ENCODE results near the gene POPDC2.

Gene POPDC2

DNA sequence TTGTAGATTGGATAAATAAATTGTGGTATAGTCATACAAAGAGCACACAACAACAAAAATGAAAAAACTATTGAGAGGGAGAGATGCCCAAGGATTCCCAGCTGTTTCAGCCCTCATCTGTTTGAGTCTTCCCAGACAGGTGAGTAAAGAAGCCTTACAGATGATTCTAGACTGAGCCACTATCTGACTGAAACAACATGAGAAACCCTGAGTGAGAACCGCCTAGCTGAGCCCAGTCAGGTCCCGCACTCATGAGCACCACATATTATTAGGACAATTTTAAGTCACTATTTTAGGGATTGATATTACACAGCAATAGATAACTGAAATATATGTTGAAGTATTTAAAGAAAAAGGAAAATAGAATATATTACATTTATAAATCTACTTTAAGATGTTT lies 19.0 kb downstream of the POPDC2 start:
- H3K4me3 ChIP-seq (ENCODE audit: low read depth, low read length): no peak overlapping the region
- TF ChIP-seq, protein P1, sequence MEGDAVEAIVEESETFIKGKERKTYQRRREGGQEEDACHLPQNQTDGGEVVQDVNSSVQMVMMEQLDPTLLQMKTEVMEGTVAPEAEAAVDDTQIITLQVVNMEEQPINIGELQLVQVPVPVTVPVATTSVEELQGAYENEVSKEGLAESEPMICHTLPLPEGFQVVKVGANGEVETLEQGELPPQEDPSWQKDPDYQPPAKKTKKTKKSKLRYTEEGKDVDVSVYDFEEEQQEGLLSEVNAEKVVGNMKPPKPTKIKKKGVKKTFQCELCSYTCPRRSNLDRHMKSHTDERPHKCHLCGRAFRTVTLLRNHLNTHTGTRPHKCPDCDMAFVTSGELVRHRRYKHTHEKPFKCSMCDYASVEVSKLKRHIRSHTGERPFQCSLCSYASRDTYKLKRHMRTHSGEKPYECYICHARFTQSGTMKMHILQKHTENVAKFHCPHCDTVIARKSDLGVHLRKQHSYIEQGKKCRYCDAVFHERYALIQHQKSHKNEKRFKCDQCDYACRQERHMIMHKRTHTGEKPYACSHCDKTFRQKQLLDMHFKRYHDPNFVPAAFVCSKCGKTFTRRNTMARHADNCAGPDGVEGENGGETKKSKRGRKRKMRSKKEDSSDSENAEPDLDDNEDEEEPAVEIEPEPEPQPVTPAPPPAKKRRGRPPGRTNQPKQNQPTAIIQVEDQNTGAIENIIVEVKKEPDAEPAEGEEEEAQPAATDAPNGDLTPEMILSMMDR (IDR thresholded peaks at IDR 0.05; ENCODE audit: insufficient read depth, low read depth, low read length, missing control alignments): no peak
- DNase-seq (ENCODE audit: low read depth): no peak

DNA sequence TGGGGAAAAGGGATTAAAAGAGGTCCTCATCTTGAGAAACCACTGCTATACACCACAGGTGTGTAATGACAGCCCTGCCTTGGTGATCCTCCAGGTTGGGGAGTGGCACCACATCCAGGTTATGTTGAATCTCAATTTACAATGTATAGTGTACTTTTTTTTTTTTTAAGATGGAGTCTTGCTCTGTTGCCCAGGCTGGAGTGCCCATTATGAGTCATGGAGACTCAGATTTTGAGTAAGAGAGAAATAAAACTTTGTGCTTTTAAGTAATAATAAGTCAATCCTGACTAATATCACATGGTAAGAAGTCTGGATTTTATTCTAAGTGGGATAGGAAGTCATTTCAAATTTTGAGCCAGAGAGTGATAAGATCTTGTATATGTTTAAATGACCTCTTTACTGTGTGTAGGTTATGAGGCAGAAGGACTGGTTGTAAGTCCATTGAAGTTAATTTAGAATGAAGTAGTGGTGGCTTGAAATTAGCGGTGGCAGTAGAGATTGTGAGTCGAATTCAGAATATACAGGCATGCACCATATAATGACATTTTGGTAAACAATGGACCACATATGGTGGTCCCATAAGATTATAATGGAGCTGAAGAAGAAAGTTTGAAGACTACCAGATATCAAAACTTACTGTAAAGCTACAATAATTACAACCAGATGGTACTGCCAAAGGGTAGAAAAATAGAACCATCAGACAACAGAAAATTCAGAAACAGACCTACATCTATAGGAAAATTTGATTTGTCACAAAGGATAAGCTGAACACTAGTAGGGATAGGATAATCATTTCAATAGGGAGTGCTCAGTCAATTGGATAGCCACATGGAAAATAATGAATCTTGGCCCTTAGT lies 20.7 kb downstream of the POPDC2 start:
- TF ChIP-seq, protein P1 (IDR thresholded peaks at IDR 0.05; ENCODE audit: insufficient read depth, low read depth, low read length, missing control alignments): no peak
- DNase-seq (ENCODE audit: low read depth): peak; percentile 57
- H3K4me3 ChIP-seq (ENCODE audit: low read depth, low read length): peak overlapping the region; percentile 31; the same call in 1 of the 2 replicates

DNA sequence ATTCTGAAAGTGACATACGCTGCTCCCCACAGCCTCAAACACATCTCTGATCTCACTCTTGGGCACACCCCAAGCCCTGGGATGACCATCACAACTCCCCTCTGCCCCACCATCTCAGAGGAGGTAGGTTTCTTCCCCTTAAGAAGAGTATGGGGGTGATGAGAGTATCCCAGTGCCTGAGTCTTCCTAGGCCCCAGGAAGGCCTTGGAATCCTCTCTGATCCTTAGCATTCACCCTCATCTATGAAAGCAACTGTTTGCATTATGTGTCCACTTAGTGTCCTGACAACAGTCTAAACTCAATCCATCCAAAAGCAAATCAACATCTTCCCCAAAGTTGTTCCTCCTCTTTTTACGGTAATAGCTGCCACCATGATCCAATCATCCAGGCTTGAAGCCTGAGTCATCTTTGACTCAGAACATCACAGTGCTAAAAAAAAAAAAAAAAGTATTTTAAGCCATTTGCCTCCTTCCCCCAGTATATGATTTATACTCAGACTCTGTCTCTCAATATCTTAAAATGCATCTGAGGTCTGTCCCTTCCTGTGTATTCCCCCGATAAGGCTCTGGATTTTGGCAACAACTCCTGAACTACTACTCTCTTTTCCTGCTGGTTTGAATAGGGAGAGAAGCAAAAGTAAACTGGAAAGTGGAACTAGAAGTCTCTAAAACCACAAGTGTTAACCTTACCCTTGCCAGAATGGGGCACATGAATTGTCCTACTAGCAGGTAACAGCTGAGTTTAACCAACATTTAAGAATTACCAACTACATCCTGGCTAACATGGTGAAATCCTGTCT lies 22.5 kb downstream of the POPDC2 start:
- peak; percentile 79 for DNase-seq (ENCODE audit: low read depth)
- peak overlapping the region; percentile 48 for H3K4me3 ChIP-seq (ENCODE audit: low read depth, low read length)
- TF ChIP-seq, protein P1 (IDR thresholded peaks at IDR 0.05; ENCODE audit: insufficient read depth, low read depth, low read length, missing control alignments): no peak

DNA sequence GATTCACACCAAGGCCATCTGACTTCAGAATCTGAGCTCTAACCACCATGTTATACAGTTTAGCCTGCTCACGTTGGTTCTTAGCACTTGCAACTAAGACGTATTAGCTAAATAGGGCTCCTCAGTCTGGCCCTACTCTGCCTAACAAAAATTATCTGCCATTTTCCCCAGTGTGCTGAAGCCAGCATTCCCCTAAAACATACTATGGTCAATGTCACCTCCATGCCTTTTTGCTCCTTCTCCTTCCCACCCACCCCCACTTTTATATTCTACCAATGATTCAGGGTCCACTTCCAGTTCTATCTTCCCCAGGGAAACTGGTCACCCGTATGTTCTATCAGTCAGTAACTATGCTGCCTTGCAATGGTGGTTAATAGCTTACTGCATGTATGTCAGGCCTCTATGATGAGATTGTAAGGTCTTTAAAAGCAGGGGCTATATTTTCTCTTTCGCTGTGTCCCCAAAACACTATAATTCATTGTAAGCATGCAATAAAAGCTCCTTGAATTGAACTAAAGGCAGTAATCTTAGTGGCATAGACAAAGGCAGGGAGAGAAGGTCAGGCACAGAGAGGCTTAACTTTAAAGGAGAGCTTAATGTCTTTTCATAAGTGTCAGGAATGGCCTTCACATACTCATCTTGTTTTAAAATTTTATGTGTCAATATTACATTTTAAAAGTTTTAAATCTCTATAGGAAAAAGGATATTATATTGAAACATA lies 23.3 kb downstream of the POPDC2 start:
- DNase-seq (ENCODE audit: low read depth): no peak
- peak overlapping the region; percentile 48; the same call in 1 of the 2 replicates for H3K4me3 ChIP-seq (ENCODE audit: low read depth, low read length)
- TF ChIP-seq, protein P1 (IDR thresholded peaks at IDR 0.05; ENCODE audit: insufficient read depth, low read depth, low read length, missing control alignments): no peak

DNA sequence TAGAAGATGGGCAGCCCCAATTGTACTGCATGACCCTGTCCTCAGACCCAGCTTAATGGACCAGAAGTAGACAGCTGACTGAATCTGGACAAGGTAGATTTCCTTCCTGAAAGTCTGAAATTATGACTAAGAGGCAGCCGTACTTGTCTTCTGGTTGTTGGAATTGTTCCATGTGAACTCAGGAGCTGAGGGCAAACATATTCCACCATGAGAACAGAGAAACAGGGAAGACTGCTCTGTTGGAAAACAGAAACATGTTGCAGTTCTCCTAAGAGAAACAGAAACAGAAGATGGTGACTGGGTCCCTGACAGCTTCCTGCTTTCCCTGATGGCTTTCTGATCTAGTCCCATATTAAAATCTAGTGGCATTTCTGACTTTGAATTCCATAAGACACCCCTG lies 24.1 kb downstream of the POPDC2 start:
- H3K4me3 ChIP-seq (ENCODE audit: low read depth, low read length): no peak overlapping the region
- TF ChIP-seq, protein P1 (IDR thresholded peaks at IDR 0.05; ENCODE audit: insufficient read depth, low read depth, low read length, missing control alignments): no peak

DNA sequence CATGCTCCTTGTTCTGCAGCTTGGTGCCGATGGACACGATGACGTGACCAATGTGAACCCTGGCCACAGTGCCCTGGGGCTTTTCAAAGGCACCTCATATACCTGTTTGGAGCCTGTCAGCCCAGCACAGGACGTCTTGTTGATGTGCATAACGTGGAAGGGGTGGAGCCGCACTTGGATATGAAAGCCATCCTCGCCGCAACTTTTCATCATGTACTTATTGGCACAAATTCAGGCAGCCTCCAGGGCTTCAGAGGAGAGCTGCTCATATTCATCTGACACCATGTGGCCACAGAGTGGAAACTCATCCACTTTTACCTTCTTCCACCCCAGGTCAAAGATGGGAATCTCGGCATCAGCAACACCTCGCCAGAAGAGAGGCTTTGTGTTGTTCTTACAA lies 24.7 kb downstream of the POPDC2 start:
- no peak for DNase-seq (ENCODE audit: low read depth)
- TF ChIP-seq, protein P1 (IDR thresholded peaks at IDR 0.05; ENCODE audit: insufficient read depth, low read depth, low read length, missing control alignments): no peak
- no peak overlapping the region for H3K4me3 ChIP-seq (ENCODE audit: low read depth, low read length)

More for the DNA sequence above, 24.1 kb downstream of the POPDC2 start:
- no peak for DNase-seq (ENCODE audit: low read depth)
